Activated naive CD4-positive, alpha-beta T cell treated with Interleukin-2 at 50 U/mL for 16 hours (primary cell): ENCODE measurements around the gene ARMC9.
"Not testable (repeated sequence)": the region's sequence is repeated elsewhere in the genome, so short reads cannot be mapped to it uniquely, and the experiment has no call there.

ENCODE experiments used
- DNase-seq: peaks from one replicate; pipeline ENCODE4 v3.0.0-alpha.2; 2020

The ARMC9 gene

GRCh38 chr2:231292472-231293134 is 94.2 kb downstream of the ARMC9 start:
- DNase-seq: no peak

GRCh38 chr2:231293163-231293562 is 94.7 kb downstream of the ARMC9 start:
- DNase-seq: no peak

- DNase-seq: no peak
Observed at GRCh38 chr2:231294116-231294515, 95.7 kb downstream of the ARMC9 start.

- no peak for DNase-seq
Observed at GRCh38 chr2:231294571-231295362, 96.3 kb downstream of the ARMC9 start.

- no peak for DNase-seq
Observed at GRCh38 chr2:231295363-231295655, 96.9 kb downstream of the ARMC9 start.

- no peak for DNase-seq
Observed at GRCh38 chr2:231296401-231296974, 98.1 kb downstream of the ARMC9 start.

GRCh38 chr2:231297108-231297908 is 98.9 kb downstream of the ARMC9 start:
- peak; percentile 15 for DNase-seq

- DNase-seq: no peak
Observed at GRCh38 chr2:231298091-231298490, 99.7 kb downstream of the ARMC9 start.

- DNase-seq: no peak
Observed at GRCh38 chr2:231299267-231299666, 100.8 kb downstream of the ARMC9 start.

- no peak for DNase-seq
Observed at GRCh38 chr2:231300020-231300721, 101.7 kb downstream of the ARMC9 start.

GRCh38 chr2:231300722-231301076 is 102.3 kb downstream of the ARMC9 start:
- DNase-seq: no peak

- not testable (repeated sequence) for DNase-seq
Observed at GRCh38 chr2:231304259-231304658, 105.8 kb downstream of the ARMC9 start.

GRCh38 chr2:231305221-231305620 is 106.8 kb downstream of the ARMC9 start:
- DNase-seq: no peak

GRCh38 chr2:231306791-231307393 is 108.5 kb downstream of the ARMC9 start:
- DNase-seq: no peak

GRCh38 chr2:231308219-231308618 is 109.8 kb downstream of the ARMC9 start:
- DNase-seq: no peak

- DNase-seq: no peak
Observed at GRCh38 chr2:231308631-231309428, 110.4 kb downstream of the ARMC9 start.

GRCh38 chr2:231312066-231312465 is 113.6 kb downstream of the ARMC9 start:
- DNase-seq: no peak

GRCh38 chr2:231315896-231316295 is 117.5 kb downstream of the ARMC9 start:
- no peak for DNase-seq

GRCh38 chr2:231317579-231317978 is 119.1 kb downstream of the ARMC9 start:
- no peak for DNase-seq

- DNase-seq: no peak
Observed at GRCh38 chr2:231318436-231318835, 120.0 kb downstream of the ARMC9 start.

- DNase-seq: no peak
Observed at GRCh38 chr2:231318954-231319353, 120.5 kb downstream of the ARMC9 start.

GRCh38 chr2:231319867-231320266 is 121.4 kb downstream of the ARMC9 start:
- DNase-seq: no peak
